GM12874 (cell line): ENCODE results near the gene CAMKK2.

Experiments used
- CTCF ChIP-seq: IDR thresholded peaks from 2 replicates; pipeline ENCODE4 v1.5.1; 2011; ENCODE audit warnings: low read depth, mild to moderate bottlenecking, control low read depth, low read length, moderate library complexity; ENCODE audit not compliant: insufficient read depth

Gene CAMKK2

DNA sequence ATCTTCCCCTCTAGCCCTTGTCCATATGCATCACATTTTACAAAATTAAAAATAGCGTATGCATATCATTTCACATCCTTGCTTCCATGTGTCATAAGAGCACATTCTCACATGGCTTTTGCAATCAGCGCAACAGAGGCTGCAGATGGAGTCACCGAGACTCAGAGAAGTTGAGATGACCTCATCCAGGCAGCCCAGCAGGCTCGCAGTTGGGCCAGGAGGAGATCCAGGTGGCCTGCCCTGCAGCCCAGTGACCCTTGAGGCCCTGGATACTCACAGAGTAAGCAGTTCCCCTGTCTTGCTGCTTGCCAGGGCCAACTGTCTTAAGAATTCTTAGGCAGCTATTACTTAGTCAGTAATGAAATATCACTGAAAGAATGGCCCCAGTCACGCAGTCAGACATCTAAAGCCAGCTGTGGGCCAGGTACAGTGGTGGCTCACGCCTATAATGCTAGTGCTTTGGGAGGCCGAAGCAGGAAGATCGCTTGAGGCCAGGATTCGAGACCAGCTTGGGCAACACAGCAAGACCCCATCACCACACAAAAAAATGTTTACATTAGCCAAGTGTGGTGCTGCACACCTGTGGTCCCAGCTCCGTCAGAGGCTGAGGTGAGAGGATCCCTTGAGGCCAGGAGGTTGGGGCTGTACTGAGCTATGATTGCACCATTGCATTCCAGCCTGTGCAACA, 9.1 kb downstream of the CAMKK2 start:
- TF ChIP-seq CTCF = no peak

- no peak for TF ChIP-seq CTCF
Observed at GRCh38 chr12:121285856-121286255, 10.7 kb downstream of the CAMKK2 start.

- no peak for TF ChIP-seq CTCF
Observed at GRCh38 chr12:121284551-121285390, 11.7 kb downstream of the CAMKK2 start.

GRCh38 chr12:121283841-121284240, 12.7 kb downstream of the CAMKK2 start:
- TF ChIP-seq CTCF = no peak

DNA sequence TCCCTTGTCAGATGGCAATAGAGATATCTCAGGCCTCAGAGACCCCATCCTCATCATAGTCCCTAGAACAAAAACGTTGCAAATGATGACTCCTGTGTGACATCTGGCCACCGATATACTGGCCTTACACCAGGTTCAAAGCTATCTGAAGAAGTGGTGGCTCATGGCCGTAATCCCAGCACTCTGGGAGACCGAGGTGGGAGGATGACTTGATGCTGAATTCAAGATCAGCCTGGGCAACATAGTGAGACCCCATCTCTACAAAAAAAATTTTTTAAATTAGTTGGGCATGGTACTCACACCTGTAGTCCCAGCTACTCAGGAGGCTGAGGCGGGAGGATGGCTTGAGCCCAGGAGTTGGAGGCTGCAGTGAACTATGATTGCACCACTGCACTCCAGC, 13.1 kb downstream of the CAMKK2 start:
- TF ChIP-seq CTCF = no peak

GRCh38 chr12:121282072-121282742, 14.3 kb downstream of the CAMKK2 start:
- no peak for TF ChIP-seq CTCF

DNA sequence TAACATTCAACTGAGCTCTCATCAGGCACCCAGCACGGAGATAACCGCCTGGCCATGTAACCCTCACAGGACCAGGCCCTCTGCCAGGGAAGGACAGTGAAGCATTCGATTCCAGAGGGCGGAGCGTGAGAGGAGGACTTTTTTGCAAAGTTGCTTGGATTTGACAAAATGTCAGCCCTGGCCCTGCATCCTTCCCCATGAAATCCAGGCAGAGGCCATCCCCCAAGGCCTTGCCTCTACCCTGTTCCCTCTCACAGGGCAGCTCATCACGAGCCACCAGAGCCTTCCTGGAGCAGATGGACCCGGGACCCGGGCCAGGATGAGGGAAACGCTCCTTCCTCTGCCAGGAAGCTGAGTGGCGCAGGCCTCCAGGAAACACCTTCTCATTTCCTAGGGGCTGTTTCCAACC, 17.0 kb downstream of the CAMKK2 start:
- no peak for TF ChIP-seq CTCF
